ENCODE results near the gene EXD3. TPM values are rescaled to one million over a fixed set of nuclear protein-coding genes. Genes with fewer than 3 reads are reported as not detected.

The EXD3 gene
- total RNA-seq, 4 donors from 2014 or later = 8.3 to 22.3 (median 14.2) TPM

- H3K4me1 ChIP-seq = peaks cover 14 to 19% (median 15%) of the 10 kb centered on the region in 4 donors
- H3K27me3 ChIP-seq = no peaks in the 10 kb centered on the region
- no peak overlapping the region for H3K27ac ChIP-seq (replicated peaks in 1 of 4)
- H3K9me3 ChIP-seq = no peaks in the 10 kb centered on the region
- no peak for TF ChIP-seq POLR2A (IDR thresholded peaks at IDR 0.05; ENCODE audit: low read depth)
- no peak for TF ChIP-seq POLR2AphosphoS5 (IDR thresholded peaks at IDR 0.05)
- no peak for TF ChIP-seq CTCF (IDR thresholded peaks at IDR 0.05)
- TF ChIP-seq EP300 (IDR thresholded peaks at IDR 0.05) = no peak
- H3K4me3 ChIP-seq = no peak overlapping the region
- peaks cover 0 to 27% (median 16%) of the 10 kb centered on the region in 4 donors for H3K36me3 ChIP-seq
- intact Hi-C loops (cut with DNase I) = no loop called here
- 94% methylated on average over 20 of the region's 26 CpGs for WGBS
- DNase-seq (ENCODE audit: extremely low spot score) = no peak
Measured at GRCh38 chr9:137385061-137385655, 37.8 kb downstream of the EXD3 start.

- H3K36me3 ChIP-seq = peaks cover 0 to 27% (median 12%) of the 10 kb centered on the region in 4 donors
- 84% methylated on average over 36 of the region's 39 CpGs for WGBS
- DNase-seq (ENCODE audit: extremely low spot score) = no peak
- peaks cover 14 to 19% (median 15%) of the 10 kb centered on the region in 4 donors for H3K4me1 ChIP-seq
- no peaks in the 10 kb centered on the region for H3K27me3 ChIP-seq
- no peaks in the 10 kb centered on the region for H3K9me3 ChIP-seq
- no peak overlapping the region for H3K4me3 ChIP-seq
- H3K27ac ChIP-seq (replicated peaks in 1 of 4) = no peak overlapping the region
- intact Hi-C loops (cut with DNase I) = no loop called here
- TF ChIP-seq POLR2A (IDR thresholded peaks at IDR 0.05; ENCODE audit: low read depth) (no peak), POLR2AphosphoS5 (IDR thresholded peaks at IDR 0.05) (no peak), CTCF (IDR thresholded peaks at IDR 0.05) (no peak), EP300 (IDR thresholded peaks at IDR 0.05) (no peak)
Measured at GRCh38 chr9:137383784-137384756, 38.9 kb downstream of the EXD3 start.

- Histone ChIP-seq H3K4me3 (no peak overlapping the region), H3K9me3 (no peaks in the 10 kb centered on the region), H3K4me1 (peaks cover 13 to 15% (median 13%) of the 10 kb centered on the region in 4 donors), H3K27me3 (no peaks in the 10 kb centered on the region), H3K36me3 (peaks cover 0 to 27% (median 7%) of the 10 kb centered on the region in 4 donors), H3K27ac (replicated peaks in 1 of 4) (no peak overlapping the region)
- DNase-seq (ENCODE audit: extremely low spot score) = no peak
- intact Hi-C loops (cut with DNase I) = no loop called here
- WGBS = 83% methylated on average over 6 of the region's 27 CpGs
- TF ChIP-seq POLR2AphosphoS5 (IDR thresholded peaks at IDR 0.05) (no peak), EP300 (IDR thresholded peaks at IDR 0.05) (no peak), POLR2A (IDR thresholded peaks at IDR 0.05; ENCODE audit: low read depth) (no peak), CTCF (IDR thresholded peaks at IDR 0.05) (no peak)
Measured at GRCh38 chr9:137383081-137383783, 39.7 kb downstream of the EXD3 start.

- Histone ChIP-seq H3K36me3 (peaks cover 0 to 27% (median 5%) of the 10 kb centered on the region in 4 donors), H3K4me1 (peaks cover 6 to 9% (median 7%) of the 10 kb centered on the region in 4 donors), H3K27me3 (no peaks in the 10 kb centered on the region), H3K9me3 (no peaks in the 10 kb centered on the region), H3K4me3 (no peak overlapping the region), H3K27ac (replicated peaks in 1 of 4) (no peak overlapping the region)
- intact Hi-C loops (cut with DNase I) = no loop called here
- 88% methylated on average over 8 of the region's 25 CpGs for WGBS
- no peak for DNase-seq (ENCODE audit: extremely low spot score)
- TF ChIP-seq POLR2A (IDR thresholded peaks at IDR 0.05; ENCODE audit: low read depth) (no peak), EP300 (IDR thresholded peaks at IDR 0.05) (no peak), CTCF (IDR thresholded peaks at IDR 0.05) (no peak), POLR2AphosphoS5 (IDR thresholded peaks at IDR 0.05) (no peak)
Measured at GRCh38 chr9:137382444-137383080, 40.4 kb downstream of the EXD3 start.

Data from esophagus muscularis mucosa (tissue), 4 donors.